HepG2 (cell line): ENCODE measurements around the gene STPG2. TPM values are rescaled to one million over a fixed set of nuclear protein-coding genes. Genes with fewer than 3 reads are reported as not detected.

Source experiments
- ATAC-seq: fragments of 200-7000 bp; cut with Tn5 transposase; 3 replicates; pipeline ENCODE4 v1.9.1; 2020; ENCODE audit warnings: mild to moderate bottlenecking, moderate library complexity
- BruUV-seq: library from RNA; stranded (reverse); fragments of 400-500 nt; replicated peaks from 2 replicates; lab custom pipeline; 2021; lab: Mats Ljungman, UMichigan
- CTCF ChIA-PET: fragments of 300-600 bp; formaldehyde crosslinking; extraction: SDS; loops from one replicate; lab custom pipeline; 2021; ENCODE audit warnings: low total read pairs, inconsistent platforms, low intra/inter-chr PET ratio; lab: Yijun Ruan, JAX
- POLR2A ChIA-PET: fragments of 350-600 bp; sonication (Branson Sonifier 250); formaldehyde crosslinking; loops from one replicate; lab custom pipeline; 2020; ENCODE audit warnings: antibody characterized with exemption, inconsistent platforms; lab: Yijun Ruan, JAX
- DNase-seq: peaks from one replicate; pipeline ENCODE4 v3.0.0-alpha.2; 2015; ENCODE audit warnings: low spot score
- FAIRE-seq: peaks from 3 replicates; lab custom pipeline; 2011; peaks lifted over from hg19 to GRCh38; lab: Jason Lieb, UNC
- H2AFZ ChIP-seq: one replicate; pipeline ENCODE4 v1.6.1; 2011; ENCODE audit warnings: low read length, inconsistent platforms
- H3K27ac ChIP-seq: fragments of 300-600 bp; 3 replicates; pipeline ENCODE4 v1.8.0; 2011; ENCODE audit warnings: mixed run types, mild to moderate bottlenecking, mixed read lengths, low read length, inconsistent platforms; ENCODE audit not compliant: insufficient read depth; ENCODE audit errors: extremely low read length
- H3K27me3 ChIP-seq, 2 experiments: fragments of 200-600 bp in 1 of 2; 2 replicates in 1 of 2; 3 replicates in 1 of 2; pipeline versions ENCODE4 v1.6.0 to v1.8.0; 2011; ENCODE audit warnings: low read length in 2 of 2, mild to moderate bottlenecking in 2 of 2, moderate library complexity in 2 of 2, inconsistent platforms in 1 of 2; ENCODE audit not compliant: insufficient read depth in 2 of 2, control insufficient read depth in 1 of 2
- H3K36me3 ChIP-seq, 2 experiments: fragments of 200-600 bp in 1 of 2; replicated peaks in 1 of 2; 2 replicates in 1 of 2; 3 replicates in 1 of 2; pipeline versions ENCODE4 v1.5.1 to v1.8.0; 2011; ENCODE audit warnings: low read length in 2 of 2, inconsistent platforms in 1 of 2; ENCODE audit not compliant: insufficient read depth in 2 of 2, control insufficient read depth in 1 of 2
- H3K4me1 ChIP-seq: 2 replicates; pipeline ENCODE4 v1.5.1; 2012; ENCODE audit warnings: low read length, inconsistent platforms; ENCODE audit not compliant: insufficient read depth
- H3K4me2 ChIP-seq: 2 replicates; pipeline ENCODE4 v1.6.0; 2011; ENCODE audit warnings: low read depth, low read length, inconsistent platforms
- H3K4me3 ChIP-seq, 3 experiments: fragments of 200-600 bp in 1 of 3; sonication (generic), shearing (Covaris generic) in 1 of 3; replicated peaks in 1 of 3; 2 replicates each; pipeline ENCODE4 v1.5.1; 2011 to 2016; ENCODE audit warnings: low read length in 3 of 3, inconsistent platforms in 2 of 3, low read depth in 2 of 3, mild to moderate bottlenecking in 2 of 3, control low read depth in 1 of 3, mixed read lengths in 1 of 3; ENCODE audit not compliant: insufficient read depth in 1 of 3
- H3K79me2 ChIP-seq: one replicate; pipeline ENCODE4 v1.6.1; 2011; ENCODE audit warnings: low read length, inconsistent platforms; ENCODE audit not compliant: insufficient read depth
- H3K9ac ChIP-seq: 2 replicates; pipeline ENCODE4 v1.6.0; 2011; ENCODE audit warnings: mild to moderate bottlenecking, low read depth, low read length, inconsistent platforms; ENCODE audit not compliant: insufficient read depth
- H3K9me3 ChIP-seq: 2 replicates; pipeline ENCODE4 v1.5.1; 2012; ENCODE audit warnings: mild to moderate bottlenecking, low read length
- H4K20me1 ChIP-seq: 2 replicates; pipeline ENCODE4 v1.6.0; 2011; ENCODE audit warnings: inconsistent platforms, mild to moderate bottlenecking, low read length, moderate library complexity; ENCODE audit not compliant: insufficient read depth
- DMAP1 ChIP-seq: IDR thresholded peaks from 2 replicates; pipeline ENCODE4 v1.6.1; 2016
- HMG20A ChIP-seq: IDR thresholded peaks from 2 replicates; pipeline ENCODE4 v1.6.1; 2016; ENCODE audit warnings: borderline replicate concordance
- JUNB ChIP-seq: sonication (generic); formaldehyde crosslinking; IDR thresholded peaks from 2 replicates; pipeline ENCODE4 v1.8.0; 2022; ENCODE audit warnings: missing genetic modification reagents, mild to moderate bottlenecking, borderline replicate concordance
- TARDBP ChIP-seq: sonication (generic); formaldehyde crosslinking; IDR thresholded peaks from 2 replicates; pipeline ENCODE4 v1.8.0; 2022; ENCODE audit warnings: mild to moderate bottlenecking, missing genetic modification reagents
- TRAFD1 ChIP-seq: sonication (generic); formaldehyde crosslinking; IDR thresholded peaks from 2 replicates; pipeline ENCODE4 v1.5.1; 2020; ENCODE audit warnings: missing genetic modification reagents, mild to moderate bottlenecking, borderline replicate concordance
- ZFP41 ChIP-seq: sonication (generic); formaldehyde crosslinking; IDR thresholded peaks from 2 replicates; pipeline ENCODE4 v1.4.0; 2020; ENCODE audit warnings: mild to moderate bottlenecking, missing genetic modification reagents, borderline replicate concordance
- ZMYM4 ChIP-seq: sonication (generic); formaldehyde crosslinking; IDR thresholded peaks from 2 replicates; pipeline ENCODE4 v1.8.1; 2023; ENCODE audit warnings: mild to moderate bottlenecking, missing genetic modification reagents
- ZNF281 ChIP-seq: sonication (generic); formaldehyde crosslinking; IDR thresholded peaks from 2 replicates; pipeline ENCODE4 v1.4.0; 2020; ENCODE audit warnings: missing genetic modification reagents, borderline replicate concordance
- ZNF510 ChIP-seq: sonication (generic); formaldehyde crosslinking; IDR thresholded peaks from 2 replicates; pipeline ENCODE4 v1.4.0; 2020; ENCODE audit warnings: low read depth, mild to moderate bottlenecking, missing genetic modification reagents
- ZNF562 ChIP-seq: sonication (generic); formaldehyde crosslinking; IDR thresholded peaks from 2 replicates; pipeline ENCODE4 v1.8.0; 2022; ENCODE audit warnings: missing genetic modification reagents, borderline replicate concordance
- WGBS: methylation state at CpG from one replicate; pipeline ENCODE4 v1.1.6; 2017; ENCODE audit warnings: low lambda C conversion rate; 5-methylcytosine and 5-hydroxymethylcytosine counted together
- in situ Hi-C: cut with HindIII; loops from 2 replicates; pipeline ENCODE4 v1.10.0; 2017; ENCODE audit warnings: low pct_unique_long_range_greater_than_20kb; ENCODE audit not compliant: extremely low pct_ligation_motif_present
- intact Hi-C: fragments of 100-400 bp; cut with micrococcal nuclease; formaldehyde crosslinking; loops from one replicate; pipeline ENCODE4 v1.10.0; 2022; ENCODE audit not compliant: unreplicated experiment
- polyA plus RNA-seq, 8 experiments: library from polyadenylated mRNA; depleted of rRNA in 3 of 8; stranded (reverse) in 7 of 8; unstranded in 1 of 8; fragments of >200 nt; fragmentation: Illumina TruSeq in 4 of 8; extraction: Trizol in 4 of 8; gene quantifications; 2 replicates each; pipeline versions ENCODE4 v1.2.1 to v1.2.3, GENCODE V29; 2011 to 2016; ENCODE audit warnings: low read depth in 4 of 8, missing spikeins in 1 of 8, mixed read lengths in 1 of 8; ENCODE audit not compliant: insufficient read depth in 1 of 8
- total RNA-seq, 5 experiments: library from RNA; depleted of rRNA; stranded (reverse); fragments of >200 nt; fragmentation: Illumina TruSeq; extraction: Trizol; gene quantifications; 2 replicates each; pipeline ENCODE4 v1.2.3, GENCODE V29; 2016; ENCODE audit warnings: low read depth in 1 of 5
- TF ChIP-seq, protein P1 (sequence below): IDR thresholded peaks from 2 replicates; pipeline ENCODE4 v1.6.1; 2012; ENCODE audit warnings: inconsistent platforms
- TF ChIP-seq, protein P2 (sequence below): sonication (generic); formaldehyde crosslinking; IDR thresholded peaks from 2 replicates; pipeline ENCODE4 v1.8.0; 2022; ENCODE audit warnings: low read depth, missing genetic modification reagents

Gene STPG2
- total and polyA plus RNA-seq, 2 of the 13 experiments (the other 11 are each of a cell fraction or from before 2014, with no cell fraction given): 0.07 TPM; not detected in 1

GRCh38 chr4:98027827-98028226, 115.4 kb downstream of the STPG2 start:
- POLR2A ChIA-PET: no interaction called here
- DNase-seq: no peak
- Histone ChIP-seq H3K79me2 (no peaks in the 10 kb centered on the region), H4K20me1 (no peaks in the 10 kb centered on the region), H3K36me3 (no peaks in the 10 kb centered on the region), H3K4me2 (no peak overlapping the region), H3K27me3 (no peaks in the 10 kb centered on the region), H3K9ac (no peak overlapping the region)
- intact Hi-C loops: no loop called here
- WGBS: 3% methylated on average over 2 of the region's 2 CpGs
- no TSS peak for BruUV-seq
- TF ChIP-seq TARDBP (CRISPR knock-in tag): no peak
- TF ChIP-seq ZFP41 (CRISPR knock-in tag): no peak
- TF ChIP-seq, protein P1, sequence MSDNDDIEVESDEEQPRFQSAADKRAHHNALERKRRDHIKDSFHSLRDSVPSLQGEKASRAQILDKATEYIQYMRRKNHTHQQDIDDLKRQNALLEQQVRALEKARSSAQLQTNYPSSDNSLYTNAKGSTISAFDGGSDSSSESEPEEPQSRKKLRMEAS: no peak
- TF ChIP-seq, protein P2, sequence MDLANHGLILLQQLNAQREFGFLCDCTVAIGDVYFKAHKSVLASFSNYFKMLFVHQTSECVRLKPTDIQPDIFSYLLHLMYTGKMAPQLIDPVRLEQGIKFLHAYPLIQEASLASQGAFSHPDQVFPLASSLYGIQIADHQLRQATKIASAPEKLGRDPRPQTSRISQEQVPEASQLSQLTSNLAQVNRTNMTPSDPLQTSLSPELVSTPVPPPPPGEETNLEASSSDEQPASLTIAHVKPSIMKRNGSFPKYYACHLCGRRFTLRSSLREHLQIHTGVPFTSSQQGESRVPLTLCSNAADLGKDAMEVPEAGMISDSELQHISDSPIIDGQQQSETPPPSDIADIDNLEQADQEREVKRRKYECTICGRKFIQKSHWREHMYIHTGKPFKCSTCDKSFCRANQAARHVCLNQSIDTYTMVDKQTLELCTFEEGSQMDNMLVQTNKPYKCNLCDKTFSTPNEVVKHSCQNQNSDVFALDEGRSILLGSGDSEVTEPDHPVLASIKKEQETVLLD (CRISPR knock-in tag): no peak
- TF ChIP-seq TRAFD1: no peak
- TF ChIP-seq ZNF562 (CRISPR knock-in tag): no peak
- TF ChIP-seq ZNF510 (CRISPR knock-in tag): no peak
- TF ChIP-seq HMG20A (CRISPR knock-in tag): no peak
- TF ChIP-seq ZMYM4 (CRISPR knock-in tag): no peak
- no peak for TF ChIP-seq JUNB (CRISPR knock-in tag)
- no peak for TF ChIP-seq ZNF281 (CRISPR knock-in tag)
- no peak for TF ChIP-seq DMAP1 (CRISPR knock-in tag)
- TF ChIP-seq, all 625 proteins: peak for 0
- Histone ChIP-seq H3K9me3 (no peaks in the 10 kb centered on the region), H2AFZ (no peak overlapping the region), H3K27ac (no peak overlapping the region), H3K4me1 (no peaks in the 10 kb centered on the region), H3K4me3 (no peak overlapping the region)
- CTCF ChIA-PET: no interaction called here
- FAIRE-seq (no peak), ATAC-seq (peak; percentile 74)
- in situ Hi-C loops: no loop called here
